ENCODE data around the gene COX7B.
"Not testable (repeated sequence)": the region's sequence is repeated elsewhere in the genome, so short reads cannot be mapped to it uniquely, and the experiment has no call there.

GRCh38 chrX:77919370-77919769 lies 20.1 kb downstream of the COX7B start:
- not testable (repeated sequence) for TF ChIP-seq CTCF (IDR thresholded peaks at IDR 0.05; ENCODE audit: poor library complexity); EZH2 (IDR thresholded peaks at IDR 0.05; ENCODE audit: borderline replicate concordance)
